IMR-90 (cell line): ENCODE data around the gene SLAMF7.

Experiments
- RCOR1 ChIP-seq: IDR thresholded peaks from 2 replicates; pipeline ENCODE4 v1.6.1; 2012; ENCODE audit warnings: mild to moderate bottlenecking, low read length, improper control_type of control experiment; ENCODE audit not compliant: insufficient replicate concordance
- TF ChIP-seq, protein P1 (sequence below): fragments of 150-350 bp; IDR thresholded peaks from 2 replicates; pipeline ENCODE4 v1.6.1; 2017; ENCODE audit warnings: mild to moderate bottlenecking, antibody characterized with exemption, low read length, low read depth

DNA sequence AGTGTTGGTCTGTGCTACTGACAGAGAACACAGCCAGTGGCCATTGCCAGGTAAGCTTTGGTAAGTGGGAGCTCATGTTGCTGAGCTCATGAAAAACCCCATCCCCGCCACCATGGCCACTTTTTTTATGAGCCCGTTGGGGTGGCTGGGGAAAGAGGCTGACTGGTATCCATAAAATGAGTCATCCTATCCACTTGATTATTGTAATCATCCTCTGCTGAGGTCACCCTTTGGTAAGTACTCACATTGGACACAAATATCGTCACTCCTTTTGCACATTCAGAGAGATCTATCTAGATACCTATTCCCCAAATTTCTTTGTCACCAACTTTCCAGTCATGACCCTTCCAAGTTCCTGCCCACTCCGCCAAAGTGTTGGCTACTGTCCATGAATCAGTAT lies 22.0 kb downstream of the SLAMF7 start:
- TF ChIP-seq, protein P1, sequence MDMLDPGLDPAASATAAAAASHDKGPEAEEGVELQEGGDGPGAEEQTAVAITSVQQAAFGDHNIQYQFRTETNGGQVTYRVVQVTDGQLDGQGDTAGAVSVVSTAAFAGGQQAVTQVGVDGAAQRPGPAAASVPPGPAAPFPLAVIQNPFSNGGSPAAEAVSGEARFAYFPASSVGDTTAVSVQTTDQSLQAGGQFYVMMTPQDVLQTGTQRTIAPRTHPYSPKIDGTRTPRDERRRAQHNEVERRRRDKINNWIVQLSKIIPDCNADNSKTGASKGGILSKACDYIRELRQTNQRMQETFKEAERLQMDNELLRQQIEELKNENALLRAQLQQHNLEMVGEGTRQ = no peak
- TF ChIP-seq RCOR1 = no peak
